HT1080 (cell line): ENCODE data around the gene ELMO1. TPM values are rescaled to one million over a fixed set of nuclear protein-coding genes. Genes with fewer than 3 reads are reported as not detected.

Experiments used
- DNase-seq: peaks from one replicate; pipeline ENCODE4 v3.0.0-alpha.2; 2015; ENCODE audit warnings: low read depth
- polyA plus RNA-seq, 2 experiments: library from polyadenylated mRNA; depleted of rRNA; stranded (reverse); fragments of >200 nt; gene quantifications; 2 replicates each; pipeline ENCODE4 v1.2.3, GENCODE V29; 2015
- total RNA-seq: library from RNA; depleted of rRNA; stranded (reverse); fragments of >200 nt; shearing (Covaris generic); gene quantifications from 2 replicates; pipeline ENCODE4 v1.2.3, GENCODE V29; 2014; rRNA removed

ELMO1 gene
- total RNA-seq, result 6.2 and 12.3 TPM in 2 replicates
- 10.5 and 15.5 TPM in 2 replicates for polyA plus RNA-seq (2015; cell fraction: cytosol; rRNA removed)
- 14.0 and 17.4 TPM in 2 replicates for polyA plus RNA-seq (2015; cell fraction: nucleus; rRNA removed)

GRCh38 chr7:37448636-37449361 lies at the start of gene ELMO1:
ELMO1 (minus strand) TSS chr7:37448864; CDS start chr7:37342690, 106,174 bp downstream.
- peak; percentile 74 for DNase-seq

GRCh38 chr7:37497576-37497975 lies 48.9 kb upstream of the ELMO1 start:
- DNase-seq, result no peak

DNA sequence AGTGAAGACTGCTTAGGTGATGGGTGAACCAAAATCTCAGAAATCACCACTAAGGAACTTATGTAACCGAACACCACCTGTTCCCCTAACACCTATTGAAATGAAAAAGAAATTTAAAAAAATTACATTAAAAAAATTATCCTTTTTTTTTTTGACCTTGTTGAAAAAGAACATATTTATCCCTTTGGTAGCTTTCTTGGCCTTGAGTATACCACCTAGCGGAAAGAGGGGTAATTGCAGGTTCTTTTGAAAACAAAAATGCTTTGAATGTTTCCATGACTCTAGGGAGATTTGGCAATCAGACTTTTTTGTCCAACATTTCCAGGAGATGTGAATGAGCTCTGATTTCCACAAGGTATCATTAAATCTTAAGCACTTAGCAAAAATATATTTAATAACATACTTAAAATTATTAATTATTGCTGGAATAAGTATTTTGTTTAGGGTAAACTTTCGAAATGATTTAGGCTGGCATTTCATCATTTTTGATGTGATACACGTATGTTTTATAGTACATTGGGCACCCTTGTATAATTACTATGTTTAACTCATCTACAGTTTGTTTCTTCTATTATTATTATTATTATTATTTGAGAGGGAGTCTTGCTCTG lies 47.0 kb upstream of the ELMO1 start:
- DNase-seq, result peak; percentile 31

GRCh38 chr7:37494926-37495325 lies 46.3 kb upstream of the ELMO1 start:
- peak; percentile 15 for DNase-seq

GRCh38 chr7:37493810-37494209 lies 45.1 kb upstream of the ELMO1 start:
- no peak for DNase-seq

DNA sequence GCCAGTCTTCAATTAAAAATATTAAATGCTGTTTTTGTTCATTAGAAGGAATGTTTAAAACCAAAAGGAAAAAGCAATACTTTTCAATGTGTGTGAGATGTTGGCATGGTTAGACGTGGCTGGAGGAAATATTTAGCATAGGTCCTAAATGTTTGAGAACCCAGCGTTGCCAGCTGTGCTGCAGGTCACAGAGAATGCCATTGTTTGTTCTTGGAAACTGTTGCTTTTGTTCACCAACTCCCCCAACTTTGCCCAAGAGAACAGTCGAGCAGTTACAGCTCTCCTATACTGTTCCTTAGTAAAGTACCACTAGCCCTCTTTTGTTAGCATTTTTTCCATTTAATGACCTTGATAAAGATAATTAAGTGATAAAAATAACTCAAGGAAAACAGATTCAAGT lies 44.5 kb upstream of the ELMO1 start:
- no peak for DNase-seq

DNA sequence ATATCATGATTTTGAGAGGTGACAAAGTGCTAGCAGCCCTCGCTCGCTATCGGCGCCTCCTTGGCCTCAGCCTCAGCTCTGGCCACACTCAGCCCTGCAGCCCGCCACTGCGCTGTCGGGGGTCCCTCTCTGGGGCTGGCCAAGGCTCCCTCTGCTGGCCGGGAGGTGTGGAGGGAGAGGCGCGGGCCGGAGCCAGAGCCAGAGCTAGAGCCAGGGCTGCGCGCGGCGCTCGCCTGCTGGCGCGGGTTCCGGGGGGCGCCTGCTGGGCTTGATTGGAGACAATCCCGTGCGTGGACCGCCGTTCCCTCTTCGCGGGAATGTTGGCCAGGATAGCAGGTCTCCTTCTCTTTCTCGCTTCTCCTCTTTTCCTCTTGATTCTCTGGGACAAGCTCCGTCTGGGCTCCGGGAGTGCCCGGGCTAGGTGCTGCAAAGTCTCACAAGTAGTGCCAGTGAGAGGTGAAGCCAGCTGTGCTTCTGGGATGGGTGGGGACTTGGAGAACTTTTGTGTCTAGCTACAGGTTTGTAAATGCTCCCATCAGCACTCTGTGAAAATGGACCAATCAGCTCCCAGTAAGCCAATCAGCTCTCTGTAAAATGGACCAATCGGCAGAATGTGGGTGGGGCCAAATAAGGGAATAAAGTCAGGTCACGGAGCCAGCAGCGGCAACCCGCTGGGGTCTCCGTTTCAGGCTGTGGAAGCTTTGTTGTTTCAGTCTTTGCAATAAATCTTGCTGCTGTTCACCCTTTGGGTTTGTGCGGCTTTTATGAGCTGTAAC lies 43.4 kb upstream of the ELMO1 start:
- DNase-seq, result no peak

GRCh38 chr7:37489703-37490102 lies 41.0 kb upstream of the ELMO1 start:
- no peak for DNase-seq

GRCh38 chr7:37488163-37488764 lies 39.6 kb upstream of the ELMO1 start:
- peak; percentile 38 for DNase-seq

DNA sequence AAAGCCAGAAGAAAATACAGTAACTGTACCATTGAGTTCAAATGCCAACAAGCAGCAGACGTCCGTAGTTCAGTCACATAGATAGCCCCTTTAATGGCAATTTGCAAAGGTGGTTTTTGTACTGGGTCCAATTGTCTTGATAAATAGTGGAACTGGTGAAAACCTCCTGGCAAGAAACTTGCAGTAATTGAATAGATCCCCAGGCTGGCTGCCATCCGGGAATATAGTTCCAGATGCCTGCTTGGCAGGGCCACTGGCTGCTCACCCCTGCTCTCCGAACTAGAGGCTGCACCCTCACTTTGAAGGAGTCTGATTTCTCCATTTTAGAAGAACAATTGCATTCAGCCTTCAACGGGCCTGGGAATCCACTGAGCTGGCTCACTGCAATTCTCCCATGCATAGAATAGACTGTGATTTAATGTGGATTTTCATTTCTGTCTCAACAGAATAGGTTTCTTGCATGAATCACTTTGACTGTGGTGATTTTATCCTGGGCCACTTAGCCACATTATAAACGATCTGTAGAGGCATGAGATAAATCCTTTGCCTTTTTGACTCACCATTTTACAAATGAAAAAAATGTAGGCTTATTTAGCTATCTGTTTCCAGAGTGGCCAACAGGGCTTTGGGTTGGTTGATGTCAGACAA lies 35.9 kb upstream of the ELMO1 start:
- no peak for DNase-seq

- DNase-seq, result no peak
These were observed 35.0 kb upstream of the ELMO1 start for GRCh38 chr7:37483627-37484026.

DNA sequence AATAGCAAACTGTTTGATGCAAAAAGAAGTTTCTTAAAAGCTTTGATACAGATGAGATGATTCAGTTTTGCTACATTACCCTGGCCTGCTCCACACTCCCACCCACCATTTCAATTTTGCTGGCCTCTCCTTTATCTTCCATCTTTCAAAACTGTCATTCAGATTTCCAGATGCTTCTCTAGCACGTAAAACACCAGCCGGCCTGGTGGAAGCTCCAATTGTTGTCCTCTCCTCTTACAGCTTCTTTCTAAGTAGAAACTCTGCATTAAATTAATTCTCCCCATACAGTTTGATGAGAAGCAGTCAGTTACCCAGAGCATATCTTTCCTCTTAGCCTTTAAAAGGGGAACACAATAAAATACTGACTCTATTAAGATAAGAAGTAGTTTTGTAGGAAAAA lies 34.3 kb upstream of the ELMO1 start:
- no peak for DNase-seq

- no peak for DNase-seq
These were observed 33.8 kb upstream of the ELMO1 start for GRCh38 chr7:37482505-37482904.

- no peak for DNase-seq
These were observed 33.1 kb upstream of the ELMO1 start for GRCh38 chr7:37481722-37482288.

GRCh38 chr7:37481154-37481553 lies 32.5 kb upstream of the ELMO1 start:
- no peak for DNase-seq

DNA sequence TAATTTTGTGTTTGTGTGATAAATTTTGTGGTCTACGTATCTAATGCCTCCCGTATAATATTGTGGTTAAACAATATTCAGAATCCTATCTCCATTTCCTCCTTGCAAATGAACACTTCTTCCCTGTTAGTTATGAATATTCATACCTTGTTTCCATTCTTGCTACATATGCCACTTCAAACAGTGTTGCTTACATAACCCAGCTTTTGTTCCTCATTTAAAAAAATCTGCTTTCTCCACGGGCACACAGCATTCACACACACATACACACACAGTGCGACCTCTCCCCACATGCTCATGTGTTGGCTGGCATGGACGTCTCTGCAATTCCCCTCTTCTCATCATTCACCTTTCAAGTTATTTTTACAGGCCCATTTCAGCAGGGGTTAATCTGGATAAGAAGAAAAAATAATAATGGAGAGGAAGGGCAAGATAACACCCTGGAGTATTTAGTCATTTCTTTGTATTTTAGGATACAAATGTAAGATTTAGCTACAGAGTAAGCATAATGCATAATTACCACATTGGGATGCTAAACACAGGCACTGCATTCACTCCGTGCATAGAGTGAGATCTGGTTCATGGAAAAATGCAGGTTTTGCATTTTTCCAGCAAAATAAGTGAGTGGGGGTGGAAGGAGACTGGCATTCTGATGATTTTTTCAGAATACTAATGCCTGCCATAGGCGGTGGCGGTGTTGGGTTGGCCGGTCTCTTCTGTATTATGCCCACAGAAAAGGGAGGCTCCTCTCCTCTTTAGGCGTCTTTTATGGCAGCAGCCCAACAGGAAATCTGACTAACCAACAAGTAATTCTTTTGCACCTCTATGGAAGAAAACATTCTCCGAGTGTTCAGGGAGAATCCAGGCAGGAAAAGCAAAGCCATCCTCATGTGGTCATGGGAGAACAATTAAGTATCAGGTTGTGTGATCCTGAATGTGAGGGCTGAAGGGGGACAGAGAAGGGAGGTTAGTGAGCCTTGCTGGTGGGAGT lies 31.7 kb upstream of the ELMO1 start:
- DNase-seq, result peak; percentile 80

- DNase-seq, result no peak
These were observed 28.3 kb upstream of the ELMO1 start for GRCh38 chr7:37476881-37477450.

DNA sequence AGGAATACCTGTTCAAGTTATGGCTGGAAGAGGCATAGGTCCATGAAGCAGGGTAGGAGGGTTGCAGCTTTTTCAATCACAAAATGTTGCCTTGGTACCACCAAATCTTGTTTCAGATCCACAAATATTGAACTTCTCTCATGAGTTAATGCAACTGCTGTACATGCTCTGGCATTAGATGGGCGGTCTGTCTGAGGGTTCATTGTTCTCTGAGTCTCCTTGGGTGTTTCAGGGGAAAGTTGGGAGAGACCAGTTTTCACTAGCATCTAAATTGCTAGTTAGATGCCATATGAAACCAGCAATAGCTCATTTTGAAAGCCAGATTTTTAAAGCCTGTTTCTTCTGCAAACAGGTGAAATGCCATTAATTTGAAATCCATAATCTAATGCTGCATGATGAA lies 27.8 kb upstream of the ELMO1 start:
- no peak for DNase-seq

GRCh38 chr7:37475646-37476045 lies 27.0 kb upstream of the ELMO1 start:
- DNase-seq, result no peak
